Peyer's patch (tissue), 4 donors: Measurements from ENCODE around the gene AHI1.

Source experiments
- CTCF ChIP-seq, 6 experiments: fragments of 450-650 bp in 4 of 6; fragments of 200-600 bp in 2 of 6; sonication (generic) in 1 of 6; IDR thresholded peaks; one replicate each; pipeline ENCODE4 v1.5.1; 2017 to 2019; ENCODE audit warnings: antibody characterized with exemption in 6 of 6, mild to moderate bottlenecking in 3 of 6, moderate library complexity in 1 of 6
- POLR2A ChIP-seq, 2 donors: fragments of 450-650 bp; IDR thresholded peaks; one replicate each; pipeline ENCODE4 v1.5.1; 2017; ENCODE audit warnings: antibody characterized with exemption in 2 of 2, mild to moderate bottlenecking in 2 of 2, moderate library complexity in 2 of 2

DNA sequence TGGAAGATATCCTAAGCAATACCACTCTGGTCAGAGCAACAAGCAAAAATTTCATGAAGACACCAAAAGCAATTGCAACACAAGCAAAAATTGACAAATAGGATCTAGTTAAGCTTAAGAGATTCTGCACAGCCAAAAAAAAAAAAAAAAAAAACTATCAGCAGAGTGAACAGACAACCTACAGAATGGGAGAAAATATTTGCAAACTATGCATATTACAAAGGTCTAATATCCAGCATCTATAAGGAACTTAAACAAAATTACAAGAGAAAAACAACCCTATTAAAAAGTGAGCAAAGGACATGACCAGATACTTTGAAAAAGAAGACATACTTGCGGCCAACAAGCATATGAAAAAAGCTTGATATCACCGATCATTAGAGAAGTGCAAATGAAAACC, 20.0 kb upstream of the AHI1 start:
- TF ChIP-seq CTCF (IDR thresholded peaks at IDR 0.05) (no peak), POLR2A (IDR thresholded peaks at IDR 0.05) (no peak)
